ENCODE results near the gene DLG2. TPM values are rescaled to one million over a fixed set of nuclear protein-coding genes. Genes with fewer than 3 reads are reported as not detected.

The DLG2 gene
- total RNA-seq, 1 experiment from 2014 or later = 17.5 TPM

DNA sequence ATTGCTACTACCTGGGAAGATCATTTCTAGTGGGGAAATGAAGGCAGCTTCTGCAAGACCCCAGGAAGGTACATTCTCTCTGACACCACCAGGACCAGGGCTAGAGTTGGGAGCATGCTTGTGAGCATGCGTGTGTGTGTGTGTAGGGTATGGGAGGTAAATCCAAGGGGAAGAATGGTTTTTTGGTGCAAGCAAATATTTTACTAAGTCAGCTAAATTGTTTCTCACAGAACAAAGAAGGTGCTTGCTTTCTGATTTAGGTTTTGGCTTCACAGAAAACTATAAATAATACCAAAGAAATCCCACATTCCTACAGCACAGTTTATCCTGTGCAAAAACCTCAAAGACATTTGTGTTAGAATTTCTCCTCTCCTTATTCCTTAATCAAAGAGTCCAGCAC is 1996.9 kb downstream of the DLG2 start (continued):
- no peak for TF ChIP-seq NR3C1 (CRISPR knock-in tag; conservative IDR thresholded peaks at IDR 0.05; ENCODE audit: low read depth)
- no peak for TF ChIP-seq SMAD4 (CRISPR knock-in tag; IDR thresholded peaks at IDR 0.05)
- TF ChIP-seq MLX (CRISPR knock-in tag; IDR thresholded peaks at IDR 0.05) = no peak
- no peak for TF ChIP-seq ZMAT4 (CRISPR knock-in tag; IDR thresholded peaks at IDR 0.05)
- no peak for TF ChIP-seq CREB1 (CRISPR knock-in tag; IDR thresholded peaks at IDR 0.05)
- no peak for TF ChIP-seq IRF1 (CRISPR knock-in tag; IDR thresholded peaks at IDR 0.05)
- TF ChIP-seq ZNF317 (CRISPR knock-in tag; IDR thresholded peaks at IDR 0.05; ENCODE audit: borderline replicate concordance, low read depth) = no peak
- TF ChIP-seq NFE2L1 (CRISPR knock-in tag; IDR thresholded peaks at IDR 0.05) = no peak

DNA sequence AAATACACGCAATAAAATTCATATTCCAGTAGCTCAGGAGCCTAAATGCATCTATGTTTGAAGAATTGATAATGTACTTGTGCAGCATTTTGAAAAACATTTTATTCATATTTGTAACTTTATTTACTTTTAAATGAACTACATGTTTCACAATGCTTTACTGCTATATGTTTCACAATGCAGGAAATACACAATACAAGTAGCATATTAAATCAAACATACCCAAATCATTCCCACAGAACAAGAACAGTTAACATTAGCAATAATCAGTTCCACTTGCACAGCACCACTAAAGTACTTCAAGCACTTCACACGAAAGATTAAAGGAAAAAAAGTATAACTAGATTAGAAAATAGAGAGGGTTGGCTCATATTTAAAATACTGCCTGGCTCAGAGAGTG is 1997.4 kb downstream of the DLG2 start:
- CTCF ChIA-PET = interaction anchor here (0.6 to 1.6 kb wide), 3 partner anchors 92 to 347 kb away, joined by 3 to 4 read pairs (median 3); no protein-coding TSS in a partner anchor
- POLR2A ChIA-PET = no interaction called here

GRCh38 chr11:83628622-83629355 is 1998.4 kb downstream of the DLG2 start:
- ATAC-seq = no peak
- Mint-ChIP-seq H3K4me1 (peaks cover 11% of the 10 kb centered on the region), H3K36me3 (no peaks in the 10 kb centered on the region), H3K27me3 (ENCODE audit: low read depth) (no peaks in the 10 kb centered on the region), H3K4me3 (no peak overlapping the region), H3K27ac (no peak overlapping the region), H3K9me3 (no peaks in the 10 kb centered on the region)
- CTCF ChIA-PET = interaction anchor here (0.6 to 1.6 kb wide), 3 partner anchors 91 to 346 kb away, joined by 3 to 4 read pairs (median 3); no protein-coding TSS in a partner anchor
- POLR2A ChIA-PET = no interaction called here
- DNase-seq (ENCODE audit: low spot score) = no peak
- TF ChIP-seq, protein P1, sequence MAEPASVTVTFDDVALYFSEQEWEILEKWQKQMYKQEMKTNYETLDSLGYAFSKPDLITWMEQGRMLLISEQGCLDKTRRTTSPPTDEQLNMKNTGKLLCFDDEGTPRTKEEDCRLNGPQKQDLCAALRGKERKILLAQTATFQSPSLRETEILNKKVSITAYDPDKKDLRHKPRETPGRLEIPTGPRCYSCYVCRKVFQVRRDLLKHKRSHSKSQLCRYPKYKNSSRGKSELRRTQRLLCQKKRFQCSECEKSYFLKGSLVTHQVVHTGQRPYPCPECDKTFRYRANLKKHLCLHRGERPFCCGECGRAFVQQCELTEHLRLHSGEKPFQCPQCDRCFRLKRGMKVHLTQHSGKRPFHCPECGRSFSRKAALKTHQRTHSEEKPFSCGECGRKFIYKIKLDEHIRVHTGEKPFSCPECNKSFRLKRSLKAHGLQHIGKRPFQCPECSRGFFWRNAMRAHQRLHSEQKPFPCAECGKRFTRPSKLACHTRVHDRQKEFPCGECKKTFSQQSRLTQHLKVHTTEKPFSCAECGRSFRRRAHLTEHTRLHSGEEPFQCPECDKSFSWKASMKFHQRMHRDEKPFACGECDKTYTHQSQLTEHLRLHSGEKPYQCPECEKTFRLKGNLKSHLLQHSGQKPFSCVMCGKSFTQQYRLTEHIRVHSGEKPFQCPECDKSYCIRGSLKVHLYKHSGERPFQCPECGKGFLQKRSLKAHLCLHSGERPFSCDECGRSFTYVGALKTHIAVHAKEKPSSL (CRISPR knock-in tag; conservative IDR thresholded peaks at IDR 0.05) = no peak
- TF ChIP-seq CBFB (CRISPR knock-in tag; IDR thresholded peaks at IDR 0.05; ENCODE audit: low read depth) = no peak

More for the DNA sequence above, 1997.4 kb downstream of the DLG2 start:
- TF ChIP-seq ZNF121 (CRISPR knock-in tag; IDR thresholded peaks at IDR 0.05) (no peak), CREM (CRISPR knock-in tag; IDR thresholded peaks at IDR 0.05) (no peak), PREB (CRISPR knock-in tag; IDR thresholded peaks at IDR 0.05; ENCODE audit: borderline replicate concordance) (no peak), RORB (CRISPR knock-in tag; IDR thresholded peaks at IDR 0.05) (no peak), TP53 (CRISPR knock-in tag; IDR thresholded peaks at IDR 0.05) (no peak)
- Mint-ChIP-seq H3K27ac (no peak overlapping the region), H3K4me3 (no peak overlapping the region), H3K9me3 (no peaks in the 10 kb centered on the region), H3K4me1 (peaks cover 11% of the 10 kb centered on the region), H3K27me3 (ENCODE audit: low read depth) (no peaks in the 10 kb centered on the region), H3K36me3 (no peaks in the 10 kb centered on the region)
- ATAC-seq = no peak
- DNase-seq (ENCODE audit: low spot score) = no peak

GRCh38 chr11:83625336-83625735 is 2001.8 kb downstream of the DLG2 start:
- H3K4me3 Mint-ChIP-seq = no peak overlapping the region
- H3K4me1 Mint-ChIP-seq = peaks cover 11% of the 10 kb centered on the region
- H3K27me3 Mint-ChIP-seq (ENCODE audit: low read depth) = no peaks in the 10 kb centered on the region
- CTCF ChIA-PET = interaction anchor here (0.6 kb wide), 1 partner anchor 17 kb away, joined by 3 read pairs; no protein-coding TSS in a partner anchor
- ATAC-seq (no peak), DNase-seq (ENCODE audit: low spot score) (no peak)
- H3K27ac Mint-ChIP-seq = no peak overlapping the region
- H3K36me3 Mint-ChIP-seq = no peaks in the 10 kb centered on the region
- POLR2A ChIA-PET = no interaction called here
- no peaks in the 10 kb centered on the region for H3K9me3 Mint-ChIP-seq
- no peak for TF ChIP-seq ZNF396 (CRISPR knock-in tag; IDR thresholded peaks at IDR 0.05; ENCODE audit: borderline replicate concordance)
- TF ChIP-seq NR3C1 (CRISPR knock-in tag; conservative IDR thresholded peaks at IDR 0.05; ENCODE audit: low read depth) = no peak
- TF ChIP-seq ZNF317 (CRISPR knock-in tag; IDR thresholded peaks at IDR 0.05; ENCODE audit: borderline replicate concordance, low read depth) = no peak
- TF ChIP-seq TP53 (CRISPR knock-in tag; IDR thresholded peaks at IDR 0.05) = no peak
- TF ChIP-seq USF1 (CRISPR knock-in tag; IDR thresholded peaks at IDR 0.05) = no peak
- no peak for TF ChIP-seq ARID4B (CRISPR knock-in tag; IDR thresholded peaks at IDR 0.05; ENCODE audit: borderline replicate concordance)
- TF ChIP-seq RELA (CRISPR knock-in tag; IDR thresholded peaks at IDR 0.05; ENCODE audit: borderline replicate concordance) = no peak

Measured in WTC11 (cell line).